HG02884 (cell line): ENCODE results near the gene CBFA2T3.
A peak's percentile ranks its signal among the peaks of the same experiment; 100 is the strongest.

Experiments used
- ATAC-seq: cut with Tn5 transposase; IDR thresholded peaks from one replicate; pipeline ENCODE4 v1.9.1; 2021; ENCODE audit warnings: mild to moderate bottlenecking, moderate library complexity; ENCODE audit not compliant: unreplicated experiment

Gene CBFA2T3

GRCh38 chr16:88977812-88978607 is 1.0 kb upstream of the CBFA2T3 start:
- ATAC-seq, result no peak

GRCh38 chr16:88976366-88977017 is 515 bp downstream of the CBFA2T3 start:
- no peak for ATAC-seq

GRCh38 chr16:88975511-88976061 is 1.4 kb downstream of the CBFA2T3 start:
- ATAC-seq, result no peak

DNA sequence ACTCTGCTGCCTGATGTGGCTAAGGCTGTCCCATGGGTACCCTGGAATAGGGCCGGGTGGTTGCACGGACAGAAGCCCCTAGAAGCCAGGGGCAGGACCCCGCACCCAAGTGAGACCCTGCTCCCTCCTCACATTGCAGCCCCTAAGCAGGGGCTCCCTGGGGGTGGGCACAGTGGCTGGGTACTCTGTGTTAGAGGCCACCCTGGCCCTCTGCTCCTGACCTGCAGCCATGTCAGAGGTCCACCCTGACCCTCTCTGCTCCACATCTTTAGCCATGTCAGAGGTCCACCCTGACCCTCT is 2.1 kb downstream of the CBFA2T3 start:
- ATAC-seq, result no peak

DNA sequence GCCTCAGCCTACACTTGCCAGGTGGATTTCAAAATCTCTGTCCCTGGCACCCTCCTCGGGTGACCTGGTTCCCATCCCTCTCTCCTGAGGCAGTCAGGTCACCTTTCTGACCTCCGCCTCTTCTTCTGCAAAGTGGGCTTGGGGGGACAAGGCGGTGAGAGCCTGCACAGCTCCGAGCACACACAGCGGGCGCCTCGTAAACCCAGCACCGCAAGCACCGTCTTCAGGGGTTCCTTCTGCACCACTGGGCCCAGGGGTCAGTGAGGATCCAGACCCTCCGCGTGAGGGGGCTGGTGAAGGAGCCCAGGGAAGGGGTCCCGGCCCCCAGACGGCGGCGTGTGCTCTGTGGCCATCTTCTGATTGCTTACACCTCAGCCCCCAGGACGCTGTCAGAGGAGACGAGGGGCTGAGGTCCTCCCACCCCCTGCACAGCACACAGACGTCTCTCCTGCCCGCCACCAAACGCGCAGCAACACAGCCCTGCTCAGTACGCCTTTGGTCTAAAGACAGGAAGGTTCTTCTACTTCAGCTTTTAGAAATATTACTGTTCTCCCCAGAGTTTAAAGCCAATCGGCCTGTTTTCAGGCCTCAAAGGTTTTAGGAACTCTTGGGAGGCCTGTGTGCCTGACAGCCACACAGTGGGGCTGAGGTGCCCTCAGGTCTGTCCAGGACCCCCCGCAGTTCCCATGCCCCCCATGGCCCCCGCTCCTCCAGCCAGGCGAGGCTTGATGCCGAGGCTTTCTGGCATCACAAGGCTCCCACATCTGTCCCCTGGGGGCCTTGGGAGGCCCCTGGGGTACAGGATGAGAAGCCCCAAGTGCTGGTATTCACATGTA is 2.7 kb downstream of the CBFA2T3 start:
- no peak for ATAC-seq

GRCh38 chr16:88973415-88974050 is 3.5 kb downstream of the CBFA2T3 start:
- no peak for ATAC-seq

- no peak for ATAC-seq
Measured at GRCh38 chr16:88973007-88973410, 4.0 kb downstream of the CBFA2T3 start.

- ATAC-seq, result no peak
Measured at GRCh38 chr16:88972349-88972748, 4.7 kb downstream of the CBFA2T3 start.

GRCh38 chr16:88971371-88972097 is 5.5 kb downstream of the CBFA2T3 start:
- no peak for ATAC-seq

DNA sequence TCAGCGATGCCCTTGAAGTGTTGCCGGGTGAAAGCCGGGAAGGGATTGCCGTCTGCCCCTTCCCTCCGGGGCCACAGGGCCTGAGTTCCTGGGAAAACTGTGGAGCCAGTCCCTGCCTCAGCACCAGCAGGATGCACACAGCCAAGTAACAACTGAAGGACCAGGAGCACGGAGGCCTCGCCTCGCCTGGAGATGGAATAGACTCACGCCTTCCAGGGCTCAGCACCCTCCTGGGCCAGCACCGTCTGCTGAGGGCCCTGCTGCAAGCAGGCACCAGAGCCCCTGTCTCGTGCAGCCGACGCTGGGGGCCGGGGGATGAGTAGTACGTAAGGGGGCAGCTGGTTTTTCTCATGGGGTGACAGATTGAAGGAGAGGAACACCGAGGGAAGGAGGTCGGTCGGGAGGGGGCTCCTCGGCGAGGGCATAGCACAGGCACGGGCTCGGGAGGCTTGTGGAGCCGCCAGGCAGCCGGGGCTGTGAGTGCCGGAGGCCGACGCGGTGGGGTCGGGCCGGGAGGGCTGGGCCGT is 6.4 kb downstream of the CBFA2T3 start:
- ATAC-seq, result no peak

DNA sequence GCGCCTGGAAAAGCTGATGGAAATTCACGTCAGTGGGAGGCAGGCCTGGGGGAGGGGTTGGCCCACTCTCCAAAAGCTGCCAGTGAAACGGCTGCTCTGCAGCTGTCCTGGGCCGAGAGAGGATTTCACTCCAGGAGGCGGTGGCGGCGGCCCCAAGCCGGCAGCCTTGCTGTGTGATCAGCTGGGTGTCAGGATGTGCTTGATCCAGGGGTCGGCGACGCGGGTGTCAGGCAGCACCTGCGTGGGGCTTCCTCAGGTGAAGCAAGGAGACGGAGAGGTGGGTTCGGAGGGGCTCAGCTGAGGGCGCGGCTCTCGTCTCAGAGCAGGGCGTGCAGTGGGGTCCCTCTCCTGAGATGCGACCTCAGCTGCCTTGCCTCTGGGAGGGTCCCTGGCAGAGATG is 7.0 kb downstream of the CBFA2T3 start:
- no peak for ATAC-seq

- no peak for ATAC-seq
Measured at GRCh38 chr16:88969361-88969831, 7.6 kb downstream of the CBFA2T3 start.

GRCh38 chr16:88968589-88969280 is 8.3 kb downstream of the CBFA2T3 start:
- no peak for ATAC-seq

DNA sequence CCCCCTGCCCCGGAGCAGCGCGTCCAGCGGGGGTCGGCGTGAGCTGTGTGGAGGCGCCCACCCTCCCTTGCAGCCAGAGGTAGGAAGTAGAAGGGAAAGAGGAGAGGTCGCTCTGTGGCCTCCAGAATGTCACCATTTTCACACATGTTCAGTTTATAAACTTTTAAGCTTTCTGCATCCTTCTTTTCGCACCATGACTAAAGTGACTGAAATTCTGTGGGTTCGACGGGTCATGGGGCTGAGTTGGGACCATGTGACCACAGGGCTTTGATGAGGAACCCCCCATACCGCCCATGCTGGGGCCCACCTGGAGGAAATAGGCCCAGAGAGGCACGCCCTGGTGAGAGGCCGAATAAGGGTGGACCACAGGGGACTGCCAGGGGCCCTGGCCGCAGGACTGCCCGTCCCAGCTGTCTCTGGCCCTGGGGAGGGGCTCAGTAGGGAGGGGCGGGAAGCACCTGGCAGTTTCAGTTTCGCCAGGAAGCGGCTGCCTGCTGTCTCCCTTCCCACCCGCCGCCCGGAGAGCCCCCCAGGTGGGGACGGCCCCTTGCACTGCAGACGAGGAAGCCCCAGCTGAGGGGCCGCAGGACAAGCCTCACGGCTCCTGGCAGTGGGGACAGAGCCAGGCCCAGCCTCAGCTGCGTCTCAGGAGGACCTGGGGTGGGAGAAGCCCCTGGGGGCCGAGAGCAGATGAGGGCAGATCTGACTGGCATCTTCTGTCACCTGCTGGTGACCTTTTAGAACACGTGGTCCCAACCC is 9.0 kb downstream of the CBFA2T3 start:
- ATAC-seq, result peak; percentile 40

GRCh38 chr16:88966986-88967829 is 9.8 kb downstream of the CBFA2T3 start:
- no peak for ATAC-seq

DNA sequence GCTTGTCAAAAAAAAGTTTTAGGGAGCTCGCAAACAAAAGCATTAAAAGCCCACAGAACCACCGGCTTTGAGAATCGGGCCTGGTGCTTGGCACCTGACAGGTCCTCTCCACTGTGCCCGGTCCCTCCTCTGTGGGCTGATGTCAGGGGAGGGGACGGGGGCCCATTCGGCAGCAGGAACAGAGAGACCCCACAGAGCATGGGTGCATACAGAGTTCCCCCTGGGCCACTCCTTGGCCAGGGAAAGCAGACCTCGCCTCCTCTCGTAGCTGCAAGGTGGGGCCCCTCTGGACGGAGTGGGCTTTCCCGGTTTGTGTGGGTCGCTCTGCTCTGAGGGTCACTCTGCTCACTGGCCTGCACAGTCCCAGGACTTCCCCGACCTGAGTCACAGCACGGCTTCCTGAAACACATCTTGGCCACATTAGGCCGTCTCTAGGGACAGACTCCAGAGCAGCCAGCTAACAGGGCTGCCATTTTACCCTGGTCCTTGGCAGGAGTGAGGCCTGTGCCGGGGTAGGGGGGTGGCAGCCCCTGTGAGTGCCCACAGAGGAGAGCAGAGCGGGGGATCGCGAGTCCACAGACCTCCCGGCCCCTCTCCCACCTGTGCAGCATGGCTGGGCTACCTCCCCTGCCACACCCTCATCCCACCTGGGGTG is 11.1 kb downstream of the CBFA2T3 start:
- ATAC-seq, result no peak

DNA sequence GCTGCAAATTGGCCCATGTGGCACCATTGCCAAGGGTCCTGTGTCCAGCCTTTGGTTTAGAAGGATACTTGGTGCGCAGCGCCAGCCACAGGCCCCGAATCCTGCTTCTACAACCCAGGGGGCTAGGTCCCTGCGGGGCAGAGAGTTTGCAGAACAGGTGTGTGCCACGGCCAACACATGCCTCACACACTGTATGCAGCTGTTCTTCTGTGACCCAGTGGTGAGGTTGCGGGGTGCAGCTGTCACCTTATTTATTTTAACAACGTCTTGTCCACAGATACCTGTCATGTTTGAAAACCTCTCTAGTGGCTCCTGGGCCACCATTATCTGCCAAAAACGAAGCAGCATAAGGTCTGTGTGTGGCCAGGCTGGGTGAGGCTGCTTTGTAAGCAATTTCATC is 11.6 kb downstream of the CBFA2T3 start:
- ATAC-seq, result no peak
